PC-3 (cell line): ENCODE results near the gene TNP2. TPM values are rescaled to one million over a fixed set of nuclear protein-coding genes. Genes with fewer than 3 reads are reported as not detected.
A peak's percentile ranks its signal among the peaks of the same experiment; 100 is the strongest.

Source experiments
- ATAC-seq: fragments of 200-7000 bp; cut with Tn5 transposase; 2 replicates; pipeline ENCODE4 v1.9.1; 2020; ENCODE audit warnings: mild to moderate bottlenecking, moderate library complexity
- BruUV-seq: library from RNA; stranded (reverse); fragments of 400-500 nt; replicated peaks from 2 replicates; lab custom pipeline; 2021; lab: Mats Ljungman, UMichigan
- CTCF ChIA-PET: fragments of 300-600 bp; sonication (Branson Sonifier 250); formaldehyde crosslinking; loops from one replicate; lab custom pipeline; 2022; ENCODE audit warnings: antibody characterized with exemption; lab: Charles Lee
- POLR2A ChIA-PET: fragments of 300-600 bp; sonication (Branson Sonifier 250); formaldehyde crosslinking; loops from one replicate; lab custom pipeline; 2022; ENCODE audit warnings: antibody characterized with exemption; ENCODE audit not compliant: unreplicated experiment; lab: Charles Lee
- DNase-seq: peaks from one replicate; pipeline ENCODE4 v3.0.0-alpha.2; 2015
- H2AFZ ChIP-seq: fragments of 300-600 bp; sonication (generic); 2 replicates; pipeline ENCODE4 v1.6.0; 2016; ENCODE audit warnings: antibody characterized with exemption, low read length
- H3F3A ChIP-seq: fragments of 300-600 bp; sonication (generic); one replicate; pipeline ENCODE4 v1.6.0; 2017; ENCODE audit warnings: antibody characterized with exemption, low read length, control low read depth, mild to moderate bottlenecking; ENCODE audit not compliant: unreplicated experiment
- H3K27ac ChIP-seq: fragments of 300-600 bp; sonication (generic); 2 replicates; pipeline ENCODE4 v1.5.1; 2016; ENCODE audit warnings: mild to moderate bottlenecking, low read length
- H3K27me3 ChIP-seq: fragments of 300-600 bp; sonication (generic); 2 replicates; pipeline ENCODE4 v1.6.1; 2016; ENCODE audit warnings: low read length, mixed read lengths
- H3K36me3 ChIP-seq: fragments of 300-600 bp; sonication (generic); 2 replicates; pipeline ENCODE4 v1.6.1; 2016; ENCODE audit warnings: low read depth, mixed run types, low read length, mixed read lengths
- H3K4me1 ChIP-seq: fragments of 300-600 bp; sonication (generic); 2 replicates; pipeline ENCODE4 v1.5.1; 2016; ENCODE audit warnings: low read length; ENCODE audit not compliant: insufficient read depth
- H3K4me2 ChIP-seq: fragments of 300-600 bp; sonication (generic); 2 replicates; pipeline ENCODE4 v1.6.0; 2016; ENCODE audit warnings: low read length
- H3K4me3 ChIP-seq: fragments of 300-600 bp; sonication (generic); 2 replicates; pipeline ENCODE4 v1.5.1; 2016; ENCODE audit warnings: mild to moderate bottlenecking, low read length, mixed read lengths
- H3K79me2 ChIP-seq: fragments of 300-600 bp; sonication (generic); 2 replicates; pipeline ENCODE4 v1.6.1; 2017; ENCODE audit warnings: low read length, mixed read lengths
- H3K9ac ChIP-seq: fragments of 300-600 bp; sonication (generic); 2 replicates; pipeline ENCODE4 v1.6.0; 2016; ENCODE audit warnings: mild to moderate bottlenecking, low read length
- H3K9me2 ChIP-seq: fragments of 300-600 bp; sonication (generic); replicated peaks from 2 replicates; pipeline ENCODE4 v1.6.1; 2016; ENCODE audit warnings: mixed run types, low read length, mixed read lengths
- H3K9me3 ChIP-seq: fragments of 300-600 bp; sonication (generic); 2 replicates; pipeline ENCODE4 v1.6.1; 2016; ENCODE audit warnings: low read length, mixed read lengths
- H4K20me1 ChIP-seq: fragments of 300-600 bp; sonication (generic); 2 replicates; pipeline ENCODE4 v1.6.1; 2016; ENCODE audit warnings: low read length, mixed read lengths
- EZH2 ChIP-seq: fragments of 300-600 bp; sonication (generic); IDR thresholded peaks from one replicate; pipeline ENCODE4 v1.6.1; 2017; ENCODE audit warnings: antibody characterized with exemption, mild to moderate bottlenecking, low read length; ENCODE audit not compliant: unreplicated experiment
- EZH2phosphoT487 ChIP-seq: fragments of 300-600 bp; sonication (generic); IDR thresholded peaks from 2 replicates; pipeline ENCODE4 v1.6.1; 2018; ENCODE audit warnings: mild to moderate bottlenecking, antibody characterized with exemption, low read length, borderline replicate concordance
- intact Hi-C: fragments of 100-400 bp; cut with micrococcal nuclease; formaldehyde crosslinking; loops from 2 replicates; pipeline ENCODE4 v1.9.0; 2023
- total RNA-seq: library from RNA; depleted of rRNA; stranded (reverse); fragments of >200 nt; gene quantifications from 2 replicates; pipeline ENCODE4 v1.2.3, GENCODE V29; 2014
- TF ChIP-seq, protein P1 (sequence below): fragments of 300-600 bp; sonication (generic); conservative IDR thresholded peaks from 2 replicates; pipeline ENCODE4 v1.5.1; 2017; ENCODE audit warnings: antibody characterized with exemption, low read depth, mild to moderate bottlenecking, low read length

Gene TNP2
- total RNA-seq, 1 experiment from 2014 or later: not detected

DNA sequence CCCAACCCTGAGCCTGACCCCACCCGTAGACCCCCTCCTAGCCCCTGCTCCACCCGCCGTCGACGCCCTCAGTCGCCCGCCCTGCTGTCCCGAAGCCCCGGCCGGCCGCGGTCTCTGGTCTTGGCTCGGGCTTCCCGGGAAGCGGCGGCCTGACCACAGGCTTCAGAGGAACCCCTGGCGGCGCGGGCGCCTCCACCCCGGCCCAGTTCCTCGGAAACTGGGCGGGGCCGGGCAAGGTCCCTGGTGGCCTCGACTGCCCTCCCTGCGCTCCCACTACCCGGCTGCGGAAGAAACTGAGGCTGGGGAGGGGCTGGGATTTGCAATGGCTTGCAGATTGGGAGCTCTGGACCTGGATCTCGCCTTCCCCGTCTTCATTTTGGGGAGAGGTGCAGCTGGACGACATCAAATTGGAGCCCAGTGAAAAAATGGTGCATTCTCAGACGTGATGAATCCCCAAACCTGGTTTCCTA lies 12.4 kb downstream of the TNP2 start:
- peaks cover 26% of the 10 kb centered on the region for H3K79me2 ChIP-seq
- no peaks in the 10 kb centered on the region for H3F3A ChIP-seq
- H3K27me3 ChIP-seq: no peaks in the 10 kb centered on the region
- peaks cover 21% of the 10 kb centered on the region for H3K4me1 ChIP-seq
- intact Hi-C loops: loop anchor here (1.0 to 10.0 kb wide), 3 partner anchors 101 to 285 kb away; no protein-coding TSS in a partner anchor
- ATAC-seq (peak; percentile 39), DNase-seq (peak; percentile 41)
- peak overlapping the region; percentile 99 for H3K4me2 ChIP-seq
- peak overlapping the region; percentile 79 for H3K9ac ChIP-seq
- POLR2A ChIA-PET: interaction anchor here (0.5 to 0.9 kb wide), 8 partner anchors 11 to 528 kb away, joined by 3 to 6 read pairs (median 5); no protein-coding TSS in a partner anchor
- H3K9me2 ChIP-seq: no peaks in the 10 kb centered on the region
- peak overlapping the region; percentile 73 for H2AFZ ChIP-seq
- H3K4me3 ChIP-seq: peak overlapping the region; percentile 82
- peak overlapping the region; percentile 75 for H3K27ac ChIP-seq
- H3K36me3 ChIP-seq: no peaks in the 10 kb centered on the region
- CTCF ChIA-PET: interaction anchor here (0.6 to 2.4 kb wide), 6 partner anchors 55 to 333 kb away, joined by 3 to 25 read pairs (median 5); no protein-coding TSS in a partner anchor
- TSS peak; percentile 41 for BruUV-seq
- peaks cover 22% of the 10 kb centered on the region for H4K20me1 ChIP-seq
- no peak for TF ChIP-seq EZH2
- TF ChIP-seq EZH2phosphoT487: no peak
- TF ChIP-seq, protein P1, sequence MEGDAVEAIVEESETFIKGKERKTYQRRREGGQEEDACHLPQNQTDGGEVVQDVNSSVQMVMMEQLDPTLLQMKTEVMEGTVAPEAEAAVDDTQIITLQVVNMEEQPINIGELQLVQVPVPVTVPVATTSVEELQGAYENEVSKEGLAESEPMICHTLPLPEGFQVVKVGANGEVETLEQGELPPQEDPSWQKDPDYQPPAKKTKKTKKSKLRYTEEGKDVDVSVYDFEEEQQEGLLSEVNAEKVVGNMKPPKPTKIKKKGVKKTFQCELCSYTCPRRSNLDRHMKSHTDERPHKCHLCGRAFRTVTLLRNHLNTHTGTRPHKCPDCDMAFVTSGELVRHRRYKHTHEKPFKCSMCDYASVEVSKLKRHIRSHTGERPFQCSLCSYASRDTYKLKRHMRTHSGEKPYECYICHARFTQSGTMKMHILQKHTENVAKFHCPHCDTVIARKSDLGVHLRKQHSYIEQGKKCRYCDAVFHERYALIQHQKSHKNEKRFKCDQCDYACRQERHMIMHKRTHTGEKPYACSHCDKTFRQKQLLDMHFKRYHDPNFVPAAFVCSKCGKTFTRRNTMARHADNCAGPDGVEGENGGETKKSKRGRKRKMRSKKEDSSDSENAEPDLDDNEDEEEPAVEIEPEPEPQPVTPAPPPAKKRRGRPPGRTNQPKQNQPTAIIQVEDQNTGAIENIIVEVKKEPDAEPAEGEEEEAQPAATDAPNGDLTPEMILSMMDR: no peak
- H3K9me3 ChIP-seq: no peaks in the 10 kb centered on the region

DNA sequence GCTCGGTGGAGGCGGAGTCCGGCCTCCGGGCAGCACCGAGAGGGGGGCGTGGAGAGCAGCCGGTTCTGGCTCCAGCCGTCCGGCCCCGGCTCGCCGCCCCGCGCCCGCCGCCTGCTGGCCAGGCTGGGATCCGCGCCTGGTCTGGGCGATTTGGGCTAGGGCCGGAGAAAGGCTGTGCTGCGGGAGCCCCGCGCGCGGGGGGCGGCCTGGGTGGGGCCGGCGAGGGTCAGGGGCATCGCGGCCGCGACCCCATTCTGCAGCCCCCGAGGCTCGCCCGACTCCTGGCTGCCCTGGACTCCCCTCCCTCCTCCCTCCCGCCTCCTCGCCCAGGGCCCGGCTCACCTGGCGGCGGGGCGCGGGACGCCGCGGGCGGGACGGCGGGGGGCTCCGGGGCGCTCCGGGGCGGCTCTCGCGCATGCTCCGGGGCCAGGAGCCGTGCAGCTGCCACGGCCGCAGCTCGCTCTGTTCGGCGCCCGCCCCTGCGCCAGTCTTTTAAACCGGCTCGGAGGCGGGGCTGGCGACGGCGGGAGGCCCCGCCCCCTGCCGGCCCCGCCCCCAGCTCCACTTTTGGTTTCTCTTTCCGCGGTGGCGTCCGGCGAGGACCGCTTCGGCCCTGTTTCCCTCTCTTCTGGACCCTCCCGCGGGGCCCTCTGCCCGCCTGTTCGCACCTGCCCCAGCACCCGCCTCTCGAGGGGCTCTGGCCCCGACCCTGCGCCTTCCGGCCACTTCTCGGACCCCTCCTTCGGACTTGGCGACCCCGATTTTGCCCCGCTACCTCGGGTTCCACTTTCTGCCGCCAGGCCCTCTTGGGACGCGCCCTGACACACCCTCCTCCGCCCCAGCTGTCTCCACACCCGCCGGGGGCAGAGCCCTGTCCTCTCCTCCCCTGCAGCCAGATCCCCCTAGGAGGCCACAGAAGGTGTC lies 13.1 kb downstream of the TNP2 start, which contains the start of gene SOCS1:
Gene SOCS1, minus strand, starts transcription at position 468 of the 924 bp plus-strand sequence. CDS start 726 bp downstream, outside the sequence.
- POLR2A ChIA-PET: interaction anchor here (0.5 to 0.9 kb wide), 12 partner anchors 12 to 528 kb away, joined by 3 to 15 read pairs (median 5); no protein-coding TSS in a partner anchor
- no peaks in the 10 kb centered on the region for H3K36me3 ChIP-seq
- peak; percentile 67 for ATAC-seq
- H3K9ac ChIP-seq: peak within 1 kb of the TSS; percentile 79
- H3K4me2 ChIP-seq: peak within 1 kb of the TSS; percentile 99
- CTCF ChIA-PET: interaction anchor here (0.6 to 2.5 kb wide), 15 partner anchors 54 to 334 kb away, joined by 3 to 25 read pairs (median 6); no protein-coding TSS in a partner anchor
- H3K79me2 ChIP-seq: peaks cover 26% of the 10 kb centered on the region
- DNase-seq: peak; percentile 82
- intact Hi-C loops: loop anchor here (5.0 to 10.0 kb wide), 2 partner anchors 101 to 121 kb away; no protein-coding TSS in a partner anchor
- peak within 1 kb of the TSS; percentile 75 for H3K27ac ChIP-seq
- H3K9me2 ChIP-seq: no peaks in the 10 kb centered on the region
- peaks cover 22% of the 10 kb centered on the region for H4K20me1 ChIP-seq
- no peak for TF ChIP-seq EZH2phosphoT487
- TF ChIP-seq EZH2: no peak
- TF ChIP-seq, protein P1: peak; percentile 62; the same call in 1 of the 2 replicates
- no peaks in the 10 kb centered on the region for H3F3A ChIP-seq
- peaks cover 21% of the 10 kb centered on the region for H3K4me1 ChIP-seq
- H3K9me3 ChIP-seq: no peaks in the 10 kb centered on the region
- no TSS peak for BruUV-seq
- no peaks in the 10 kb centered on the region for H3K27me3 ChIP-seq
- H3K4me3 ChIP-seq: peak within 1 kb of the TSS; percentile 82
- H2AFZ ChIP-seq: peak within 1 kb of the TSS; percentile 73
